ENCODE measurements around the gene NEDD9.
A peak's percentile ranks its signal among the peaks of the same experiment; 100 is the strongest.

Gene NEDD9

DNA sequence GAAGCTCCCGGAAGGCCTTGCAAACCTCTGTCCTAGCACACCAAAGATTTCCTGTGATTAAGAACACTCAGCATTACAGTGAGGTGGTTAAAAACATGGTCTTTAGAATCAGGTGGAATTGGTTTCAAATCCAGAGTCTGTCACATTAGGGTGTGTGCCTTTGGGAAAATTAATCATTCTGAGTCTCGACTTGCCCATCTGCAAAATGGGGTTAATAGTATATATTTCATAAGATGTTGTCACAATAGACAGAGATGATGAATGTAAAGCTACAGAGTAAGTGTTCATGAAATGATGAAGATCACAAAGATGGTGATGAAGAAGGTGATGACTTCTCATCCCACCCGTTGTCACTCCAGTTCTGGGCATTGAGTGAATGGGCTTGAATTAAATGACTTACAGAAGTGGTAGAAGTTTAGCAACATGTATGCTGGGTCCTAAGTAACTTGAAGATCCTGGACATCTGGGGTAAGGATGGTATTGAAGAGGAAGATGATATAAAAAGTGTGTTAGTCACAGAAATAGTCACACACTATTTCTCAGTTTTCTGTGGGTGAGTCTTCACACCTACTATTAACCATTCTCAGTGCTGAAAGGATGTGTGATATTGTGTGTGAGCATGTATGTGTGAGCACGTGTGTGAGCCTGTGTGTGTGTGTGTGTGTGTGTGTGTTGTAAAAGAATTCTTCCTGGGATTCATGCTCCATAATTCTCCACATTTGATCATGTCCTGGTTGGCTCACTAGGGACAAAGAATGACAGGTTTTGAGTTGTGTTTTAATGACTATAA, 28.0 kb upstream of the NEDD9 start:
- DNase-seq (ENCODE audit: low spot score), result no peak

DNA sequence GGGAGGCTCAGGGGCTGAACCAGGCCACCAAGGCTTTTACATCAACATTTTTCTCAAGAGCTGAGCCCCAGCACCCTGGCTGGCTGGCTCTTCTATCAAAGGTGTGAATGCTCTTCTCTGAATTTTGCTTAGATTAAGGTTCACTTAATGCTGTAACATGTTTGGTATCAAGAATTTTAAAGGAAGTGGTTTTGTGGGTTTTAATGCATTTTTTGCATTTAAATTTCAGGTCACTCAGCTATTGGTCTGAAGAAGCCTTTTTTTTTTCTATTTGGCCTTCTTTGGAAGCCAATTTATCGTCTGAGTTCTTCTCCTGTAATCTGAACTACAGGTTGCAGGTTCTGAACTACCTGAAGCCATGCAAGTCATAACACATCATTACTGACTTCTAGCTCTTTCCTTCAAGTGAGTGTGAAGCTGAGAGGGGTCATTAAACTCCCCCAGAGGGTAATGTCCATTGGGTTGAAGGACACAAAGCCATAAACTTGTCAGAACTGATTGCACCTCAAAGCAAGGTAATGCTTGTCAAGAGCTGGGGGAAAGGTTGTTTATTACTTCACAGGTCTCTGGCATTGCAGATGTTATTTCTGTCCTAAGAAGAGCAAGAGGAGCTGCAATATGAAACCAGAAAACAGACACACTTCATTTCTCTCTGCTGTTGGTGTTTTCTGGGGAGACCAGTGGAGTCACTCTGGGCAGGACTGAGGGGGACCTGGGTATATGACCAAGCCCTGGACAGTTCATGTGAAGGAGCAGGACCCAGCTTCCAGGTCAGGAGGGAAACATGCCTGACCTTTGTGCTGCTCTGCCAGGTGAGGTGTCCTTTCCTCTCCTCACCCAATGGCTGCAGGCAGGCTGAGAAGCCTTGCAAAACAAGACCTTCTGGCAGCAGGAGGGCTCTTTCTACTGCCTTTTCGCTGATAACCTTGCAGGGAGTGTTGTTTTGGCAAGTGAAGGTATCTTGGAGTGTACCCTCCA, 26.1 kb upstream of the NEDD9 start:
- no peak for DNase-seq (ENCODE audit: low spot score)

DNA sequence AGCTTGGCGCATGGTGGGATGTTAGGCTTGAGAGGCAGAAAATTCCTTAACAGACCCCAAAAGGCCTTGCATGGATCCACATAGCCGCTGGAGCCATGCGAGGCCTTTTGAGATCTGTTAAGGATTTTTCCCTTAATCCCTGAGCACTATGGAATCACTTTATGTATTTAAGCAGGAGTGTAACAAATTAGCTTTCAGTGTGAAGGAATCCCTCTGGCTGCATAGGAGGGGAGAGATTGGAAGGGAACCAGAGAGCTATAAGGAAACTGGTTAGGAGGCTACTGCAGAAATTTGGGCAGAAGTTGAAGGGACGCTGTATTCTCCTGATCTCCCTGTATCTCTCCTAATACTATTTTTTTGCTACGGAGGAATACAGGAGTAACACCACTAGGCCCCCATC, 23.1 kb upstream of the NEDD9 start:
- no peak for DNase-seq (ENCODE audit: low spot score)

DNA sequence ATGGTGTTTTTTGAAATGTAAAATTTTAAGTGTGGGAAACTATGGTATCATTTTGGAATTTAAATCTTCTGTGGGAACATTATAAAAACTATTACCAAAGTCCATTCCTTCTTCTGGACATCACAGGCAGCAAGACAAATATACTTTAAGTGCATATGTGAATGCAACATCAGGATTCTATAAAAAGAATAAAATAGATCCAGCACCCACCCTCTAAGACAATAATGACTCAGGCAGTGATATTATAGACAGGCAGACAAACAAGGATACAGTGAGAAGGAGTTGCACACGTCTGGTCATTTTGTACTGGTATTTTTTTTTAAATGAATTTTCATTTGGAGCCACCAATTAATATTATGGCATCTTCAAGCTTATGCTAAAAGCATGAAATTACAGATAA, 21.1 kb upstream of the NEDD9 start:
- no peak for DNase-seq (ENCODE audit: low spot score)

DNA sequence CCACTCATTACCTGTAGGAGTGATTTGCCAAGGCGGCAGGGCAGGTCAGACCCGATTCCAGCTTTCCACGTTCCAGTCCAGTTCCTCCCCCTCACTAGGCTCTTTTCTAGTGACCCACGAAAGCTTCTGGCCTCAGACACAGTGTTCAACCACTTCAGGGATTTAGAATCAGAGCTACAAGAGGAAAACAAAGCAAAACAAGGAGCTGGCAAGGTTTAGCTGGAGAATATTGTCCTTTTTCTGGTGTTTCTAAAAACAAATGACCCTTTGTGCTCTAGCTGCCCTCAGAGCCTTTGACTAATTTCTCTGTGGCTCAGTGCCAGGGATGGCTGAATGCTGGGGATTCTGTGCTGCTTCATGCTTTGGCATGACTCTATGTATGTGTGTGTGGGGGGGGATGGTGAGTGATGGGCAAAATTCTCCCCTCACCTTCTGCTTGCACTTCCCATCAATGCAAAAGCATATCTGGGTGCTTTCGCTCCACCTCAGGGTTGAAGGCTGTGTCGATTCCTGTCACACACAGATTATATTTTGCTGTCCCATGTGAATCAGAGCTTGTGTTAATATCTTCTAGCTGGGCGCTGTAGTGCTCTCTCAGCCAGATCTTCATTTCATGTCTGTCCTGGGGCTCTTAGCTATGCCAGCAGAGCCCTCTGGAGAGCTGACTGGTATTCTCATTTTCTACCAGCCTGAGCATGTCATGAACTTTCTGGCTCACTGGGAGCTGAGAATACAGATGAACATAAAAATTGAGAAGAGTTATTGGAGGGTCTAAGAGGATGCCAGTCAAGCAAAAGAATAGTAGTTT, 19.3 kb upstream of the NEDD9 start:
- DNase-seq (ENCODE audit: low spot score), result peak; percentile 95

DNA sequence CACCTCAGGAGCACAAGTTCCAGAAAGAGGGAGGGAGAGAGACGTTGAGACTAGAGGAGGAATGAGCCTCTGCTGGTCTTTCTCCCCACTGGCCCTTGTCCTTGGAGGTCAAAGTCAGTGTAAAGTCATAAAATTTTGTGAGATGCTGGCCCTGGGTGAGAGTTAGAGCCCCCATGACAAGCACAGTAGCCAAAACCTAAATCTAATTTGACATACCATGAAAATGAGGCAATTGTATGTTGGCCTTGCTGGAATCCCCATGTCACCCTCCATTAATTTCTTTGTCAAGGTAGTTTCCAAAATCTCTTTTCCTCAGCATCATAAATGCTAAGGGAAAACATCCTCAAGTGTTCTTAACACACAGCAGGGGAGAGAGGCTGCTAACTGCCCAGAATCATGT, 17.6 kb upstream of the NEDD9 start:
- no peak for DNase-seq (ENCODE audit: low spot score)

DNA sequence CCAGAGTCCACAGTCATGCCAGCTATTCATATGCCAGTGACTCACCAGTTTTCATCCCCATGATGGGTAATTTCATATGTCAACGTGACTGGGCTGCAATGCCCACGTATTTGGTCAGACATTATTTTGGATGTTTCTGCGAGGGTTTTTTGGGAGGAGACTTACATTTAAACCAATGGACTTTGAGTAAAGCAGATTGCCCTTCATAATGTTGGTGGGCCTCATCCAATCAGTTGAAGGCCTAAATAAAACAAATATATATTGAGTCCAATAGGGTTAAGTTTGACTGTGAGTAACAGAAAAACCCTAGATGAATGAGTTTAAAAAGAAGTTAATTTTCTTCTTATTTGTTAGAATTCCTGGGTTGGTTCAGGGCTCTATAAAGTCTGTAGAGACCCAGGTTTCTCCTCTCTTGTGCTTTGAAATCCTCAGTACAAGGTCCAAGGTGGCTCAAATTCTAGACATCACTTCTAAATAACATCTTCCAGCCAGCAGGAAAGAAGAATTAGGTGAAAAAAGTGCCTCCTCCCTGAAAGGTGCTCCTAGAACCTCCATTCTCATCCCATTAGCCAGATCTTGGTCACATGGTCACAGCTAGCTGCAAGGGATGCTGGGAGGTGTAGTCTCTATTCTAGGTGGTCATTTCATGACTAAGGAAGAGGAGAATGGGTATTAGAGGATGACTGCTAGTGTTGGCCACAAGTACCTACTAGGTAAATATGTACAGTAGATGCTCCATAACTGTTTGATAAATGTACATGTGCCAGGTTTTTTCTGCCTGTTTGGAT, 16.7 kb upstream of the NEDD9 start:
- no peak for DNase-seq (ENCODE audit: low spot score)

DNA sequence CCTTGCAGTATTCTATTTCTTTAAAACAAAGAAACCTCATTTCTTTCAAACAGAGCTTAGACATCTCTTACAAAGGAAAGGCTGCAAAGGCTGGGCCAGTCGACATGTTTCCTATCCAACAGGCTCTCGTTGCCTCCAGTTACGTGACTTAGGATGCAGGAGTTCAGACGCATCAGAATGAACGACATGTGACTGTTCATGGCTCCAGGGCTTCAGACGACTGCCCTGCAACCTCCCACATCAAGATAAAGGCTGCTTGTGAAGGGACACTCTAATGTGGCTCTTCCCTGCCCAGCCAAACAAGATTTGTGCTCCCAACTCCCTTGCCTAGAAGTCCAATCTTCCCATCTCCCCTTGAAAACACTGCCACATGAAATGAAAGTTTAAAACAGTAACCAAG, 14.3 kb upstream of the NEDD9 start:
- DNase-seq (ENCODE audit: low spot score), result no peak

DNA sequence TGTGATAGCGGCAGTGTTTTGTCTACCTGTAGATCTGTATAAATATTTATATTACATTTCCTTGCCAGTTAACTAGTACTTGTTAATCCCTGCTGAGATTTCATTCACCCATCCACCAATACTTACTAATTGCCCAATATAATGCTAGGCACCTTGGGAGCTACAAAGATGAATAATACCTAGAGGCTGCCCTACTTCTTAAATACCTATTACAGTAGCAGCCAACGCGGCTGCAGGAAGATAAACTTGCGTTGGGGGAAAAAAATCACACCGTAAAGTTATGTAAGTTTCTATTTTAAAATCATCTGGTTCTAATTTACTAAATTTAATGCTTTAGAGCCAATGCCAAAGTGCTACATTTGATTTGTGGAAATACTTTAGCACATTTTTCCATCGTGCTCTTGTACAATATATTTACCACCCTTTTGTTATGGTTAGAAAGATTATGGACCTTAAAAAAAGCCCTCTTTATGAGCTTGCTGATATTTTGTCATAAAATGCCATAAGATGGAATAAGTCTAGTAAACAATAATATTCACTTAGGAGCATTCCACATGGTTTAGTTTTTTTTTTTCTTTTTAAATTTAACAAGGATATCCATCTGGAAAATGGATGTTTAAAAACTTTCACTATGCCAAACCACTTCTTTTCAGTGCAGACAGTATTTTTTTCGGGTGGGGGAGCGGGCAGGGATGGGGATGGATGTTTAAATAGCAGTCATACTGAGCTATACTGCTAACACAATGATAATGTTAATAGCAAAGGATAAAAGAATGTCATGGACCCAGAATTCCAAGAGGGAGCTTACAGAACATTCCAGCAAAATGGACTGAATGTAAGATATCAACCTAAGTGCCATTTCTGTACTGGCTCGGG, 13.2 kb upstream of the NEDD9 start:
- no peak for DNase-seq (ENCODE audit: low spot score)

DNA sequence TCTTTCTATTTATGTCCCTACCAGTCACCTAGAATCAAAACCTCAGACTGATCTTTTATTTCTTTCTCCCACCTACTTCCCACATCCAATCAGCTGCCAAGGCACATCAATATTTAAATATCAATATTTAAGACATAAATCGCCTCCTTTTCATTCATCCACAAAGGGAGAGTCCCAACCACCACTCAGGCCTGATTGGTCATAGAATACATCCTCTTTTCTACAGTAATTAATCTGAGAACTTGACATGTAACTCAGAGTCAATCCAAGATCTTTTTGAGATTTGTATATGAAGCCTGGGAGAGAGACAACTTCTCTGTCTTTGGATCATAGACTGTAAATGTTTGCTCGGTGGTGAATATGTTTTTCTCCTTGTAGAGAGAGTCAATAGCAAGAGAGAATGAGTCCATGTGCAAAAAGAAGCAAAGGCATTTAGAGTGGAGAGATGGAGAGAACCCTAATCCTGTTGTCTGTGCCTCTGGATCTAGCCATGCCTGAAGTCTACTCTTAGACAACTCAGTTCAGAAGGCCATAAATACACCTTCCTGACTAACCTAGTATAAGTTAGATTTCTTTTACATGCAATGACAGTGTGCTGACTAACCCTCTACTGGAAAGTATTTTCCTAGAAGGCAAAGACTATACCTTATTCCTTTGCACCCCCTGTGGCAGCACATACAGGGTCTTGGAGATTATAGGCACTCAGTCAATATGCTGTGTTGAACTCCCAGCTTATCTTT, 12.1 kb upstream of the NEDD9 start:
- DNase-seq (ENCODE audit: low spot score), result no peak

DNA sequence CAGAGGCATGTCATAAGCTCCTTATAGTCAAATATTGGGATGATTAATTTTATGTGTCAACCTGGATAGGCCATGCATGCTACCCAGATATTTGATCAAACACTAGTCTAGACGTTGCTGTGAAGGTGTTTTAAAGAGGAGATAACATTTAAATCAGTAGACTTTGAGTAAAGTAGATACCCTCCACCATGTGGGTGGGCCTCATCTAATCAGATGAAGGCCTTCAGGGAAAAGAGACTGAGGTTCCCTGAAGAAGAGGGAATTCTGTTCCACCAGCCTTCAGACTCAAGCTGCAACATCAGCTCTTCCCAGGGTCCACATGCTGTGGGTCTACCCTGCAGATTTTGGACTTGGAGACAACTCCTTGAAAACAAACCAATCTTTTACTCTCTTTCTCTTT, 11.4 kb upstream of the NEDD9 start:
- no peak for DNase-seq (ENCODE audit: low spot score)

DNA sequence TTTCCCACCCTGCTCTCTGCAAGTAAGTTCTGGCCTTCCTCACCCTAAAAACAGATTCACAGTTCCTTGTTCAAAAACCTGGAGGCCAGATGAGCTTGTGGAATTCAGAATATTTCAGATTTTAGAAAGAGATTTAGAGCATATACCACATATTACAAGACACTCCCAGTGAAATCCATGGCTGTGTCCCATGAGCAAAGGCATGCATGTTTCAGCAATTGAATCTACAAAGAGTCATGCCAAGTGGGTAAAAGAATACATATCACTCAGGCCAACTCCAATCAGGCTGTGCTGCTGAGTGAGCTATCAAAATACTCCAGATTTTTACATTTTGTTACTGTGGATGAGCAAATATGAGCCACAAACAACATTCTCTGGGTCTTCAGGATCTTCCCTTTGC, 10.2 kb upstream of the NEDD9 start:
- DNase-seq (ENCODE audit: low spot score), result no peak

DNA sequence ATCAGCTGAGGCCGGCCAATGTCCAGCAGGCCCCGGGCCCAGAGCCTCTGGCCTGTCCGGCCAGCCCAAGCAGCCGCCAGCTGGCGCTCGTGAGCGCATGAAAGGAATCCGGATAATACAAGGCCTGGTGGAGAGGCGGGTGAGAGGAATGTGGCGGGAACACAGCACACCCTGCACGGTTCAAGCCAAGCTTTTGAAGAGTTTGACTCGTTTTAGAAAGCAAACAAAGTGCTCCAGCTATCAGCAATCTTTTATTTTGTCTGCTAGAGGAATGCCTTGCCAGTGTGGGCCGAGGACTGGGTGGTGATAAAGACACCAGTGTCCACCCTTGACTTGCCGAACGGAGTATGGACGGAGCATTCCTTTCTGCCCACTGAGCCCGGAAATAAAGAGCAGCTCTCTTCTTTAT, 9.3 kb upstream of the NEDD9 start:
- DNase-seq (ENCODE audit: low spot score), result peak; percentile 54

DNA sequence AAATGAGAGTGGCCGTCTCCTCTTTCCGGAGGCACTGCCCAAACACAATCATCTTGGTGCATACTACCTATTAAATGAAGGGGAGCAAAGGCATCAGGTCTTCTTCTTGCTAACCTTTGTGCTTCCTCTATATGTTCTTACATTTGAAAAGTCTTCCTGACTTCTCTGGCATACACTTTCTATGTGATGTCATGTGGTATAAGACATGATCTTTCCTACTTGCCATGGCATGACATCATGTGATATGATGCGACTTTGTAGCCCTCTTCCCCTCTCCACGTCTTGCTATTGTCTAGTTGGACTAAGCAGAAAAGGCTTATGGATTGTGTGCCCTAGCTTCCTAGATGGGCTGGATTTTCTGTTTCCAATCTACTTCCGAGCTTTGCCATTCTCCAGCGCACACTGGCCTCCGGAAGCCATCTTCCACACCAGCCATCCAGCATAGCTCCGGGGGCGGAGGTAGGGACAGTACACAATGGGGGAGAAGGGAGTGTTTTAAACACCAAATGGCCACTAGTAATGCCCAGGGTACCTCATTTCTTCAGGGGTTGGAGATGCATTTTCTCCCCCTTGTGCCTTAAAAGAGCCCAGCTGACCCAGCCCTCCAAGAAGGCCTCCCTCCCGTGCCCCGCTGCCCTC, 8.8 kb upstream of the NEDD9 start:
- no peak for DNase-seq (ENCODE audit: low spot score)

DNA sequence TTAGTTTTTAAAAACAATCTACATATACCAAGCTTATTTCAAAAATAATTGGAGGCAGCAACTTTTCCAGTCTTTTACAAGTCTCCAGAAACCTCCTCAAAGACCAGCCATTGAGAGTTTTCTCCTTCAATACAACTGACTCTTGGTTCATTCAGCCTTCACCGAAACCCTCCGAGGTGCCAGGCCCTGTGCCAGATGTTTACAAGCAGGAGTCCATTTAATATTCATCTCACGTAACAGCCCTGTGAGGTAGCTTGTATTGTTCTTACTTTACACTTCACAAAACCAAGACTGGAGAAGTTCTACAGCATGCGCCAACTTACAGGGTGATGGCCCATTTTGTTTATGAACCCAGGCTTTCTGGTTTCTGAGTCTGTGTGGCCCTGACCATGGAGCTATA, 5.5 kb upstream of the NEDD9 start:
- DNase-seq (ENCODE audit: low spot score), result no peak

DNA sequence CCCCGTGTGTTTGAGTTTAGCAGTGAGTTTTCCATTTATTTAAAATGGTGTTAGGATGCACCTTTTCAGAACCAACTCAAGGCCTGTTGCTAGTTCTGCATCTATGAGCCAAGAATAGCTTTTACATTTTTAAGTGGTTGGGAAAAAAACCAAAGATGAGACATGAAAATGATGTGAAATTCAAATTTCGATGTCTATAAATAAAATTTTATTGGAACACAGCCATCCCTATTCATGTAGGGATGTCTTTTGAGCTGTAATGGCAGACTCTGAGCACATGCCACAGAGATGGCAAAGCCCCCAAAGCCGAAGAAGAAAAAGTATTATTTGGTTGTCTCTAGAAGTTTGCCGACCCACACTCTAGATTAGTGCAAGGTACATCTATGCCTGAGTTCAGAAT, 5.0 kb upstream of the NEDD9 start:
- no peak for DNase-seq (ENCODE audit: low spot score)

DNA sequence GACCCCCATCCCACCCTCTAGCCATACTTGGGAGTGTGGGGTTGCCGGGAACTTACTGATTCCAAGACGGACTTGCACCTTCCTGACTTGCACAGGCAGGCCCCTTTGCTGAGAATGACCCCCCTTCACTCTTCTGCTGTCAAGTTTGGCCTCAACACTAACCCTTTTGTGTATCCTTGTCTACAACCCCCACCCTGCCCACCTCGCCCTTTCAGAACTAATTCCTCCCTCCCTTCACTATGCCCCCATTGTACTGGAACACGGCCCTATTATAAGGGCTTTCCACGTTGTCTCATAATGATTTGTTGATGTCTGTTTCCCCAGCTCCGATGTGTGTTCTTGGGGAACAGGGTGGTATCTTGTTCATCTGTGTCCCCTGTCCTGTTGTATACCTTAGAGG, 4.4 kb upstream of the NEDD9 start:
- no peak for DNase-seq (ENCODE audit: low spot score)

DNA sequence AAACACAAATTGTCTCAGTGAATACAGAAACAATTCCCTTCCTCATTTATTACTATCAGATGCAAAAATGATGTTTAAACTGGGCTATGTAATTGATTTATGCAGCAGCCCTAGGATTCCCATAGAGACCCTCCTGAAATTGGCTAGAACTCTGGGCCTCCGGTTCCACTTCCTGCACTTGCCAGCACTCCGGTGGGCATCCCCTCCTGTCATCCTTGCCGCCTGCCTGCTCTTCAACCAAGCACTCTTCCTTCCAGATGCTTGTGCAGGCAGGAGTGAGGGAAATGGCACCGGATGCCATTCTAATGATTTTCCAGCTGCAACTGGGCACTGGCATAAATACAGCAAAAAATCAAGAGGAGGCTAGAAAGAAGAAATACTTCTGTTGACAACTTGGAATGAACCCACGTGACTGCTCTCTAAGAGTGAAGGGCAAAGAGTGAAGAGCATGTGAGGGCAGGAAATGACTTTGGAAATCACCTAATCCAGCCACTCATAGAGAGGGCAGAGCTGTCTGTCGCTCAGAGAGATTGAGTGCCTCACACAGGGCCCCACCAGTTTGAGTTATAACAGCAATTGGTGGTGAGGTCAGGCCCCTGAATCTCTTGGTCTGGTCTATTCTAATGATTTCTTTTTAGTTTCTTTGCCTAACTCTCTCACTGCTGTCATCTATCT, 3.7 kb upstream of the NEDD9 start:
- no peak for DNase-seq (ENCODE audit: low spot score)

DNA sequence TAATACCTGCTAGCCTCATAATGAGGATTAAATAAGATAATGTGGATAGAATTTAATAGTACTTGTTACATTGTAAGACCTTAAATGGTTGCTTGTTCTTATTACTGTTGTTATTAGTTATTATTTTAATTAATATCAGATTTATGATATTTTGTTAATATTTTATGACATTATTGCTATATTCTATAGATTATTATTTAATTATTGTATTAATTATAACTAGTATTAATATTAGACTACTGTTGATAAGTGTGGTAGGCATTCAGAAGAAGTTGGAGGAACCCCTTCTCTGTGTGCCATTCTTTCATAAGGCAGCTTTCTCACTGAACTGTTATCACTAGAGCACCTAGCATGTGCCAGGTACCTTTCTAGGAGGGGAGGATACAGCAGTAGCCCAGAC, 2.6 kb upstream of the NEDD9 start:
- no peak for DNase-seq (ENCODE audit: low spot score)
